Activated CD8-positive, alpha-beta memory T cell treated with anti-CD3 and anti-CD28 coated beads for 24 hours (primary cell): ENCODE measurements around the gene SPIB.
A peak's percentile ranks its signal among the peaks of the same experiment; 100 is the strongest.
"Not testable (repeated sequence)": the region's sequence is repeated elsewhere in the genome, so short reads cannot be mapped to it uniquely, and the experiment has no call there.

Source experiments
- DNase-seq: peaks from one replicate; pipeline ENCODE4 v3.0.0-alpha.2; 2020

The SPIB gene

GRCh38 chr19:50447750-50448149 is 29.0 kb downstream of the SPIB start:
- DNase-seq = no peak

GRCh38 chr19:50449236-50449899 is 30.6 kb downstream of the SPIB start:
- no peak for DNase-seq

GRCh38 chr19:50450369-50451222 is 31.9 kb downstream of the SPIB start:
- DNase-seq = no peak

- no peak for DNase-seq
Observed at GRCh38 chr19:50451223-50451534, 32.4 kb downstream of the SPIB start.

- DNase-seq = no peak
Observed at GRCh38 chr19:50453243-50453642, 34.5 kb downstream of the SPIB start.

GRCh38 chr19:50455992-50456391 is 37.3 kb downstream of the SPIB start:
- no peak for DNase-seq

- no peak for DNase-seq
Observed at GRCh38 chr19:50457300-50457699, 38.6 kb downstream of the SPIB start.

- no peak for DNase-seq
Observed at GRCh38 chr19:50458396-50459066, 39.8 kb downstream of the SPIB start.

- DNase-seq = no peak
Observed at GRCh38 chr19:50459067-50459456, 40.3 kb downstream of the SPIB start.

GRCh38 chr19:50459638-50460037 is 40.9 kb downstream of the SPIB start:
- no peak for DNase-seq

GRCh38 chr19:50460161-50460765 is 41.5 kb downstream of the SPIB start:
- DNase-seq = no peak

- DNase-seq = peak; percentile 81
Observed at GRCh38 chr19:50461066-50461875, 42.5 kb downstream of the SPIB start.

- no peak for DNase-seq
Observed at GRCh38 chr19:50462970-50463369, 44.2 kb downstream of the SPIB start.

- no peak for DNase-seq
Observed at GRCh38 chr19:50464348-50464747, 45.6 kb downstream of the SPIB start.

GRCh38 chr19:50465000-50465399 is 46.3 kb downstream of the SPIB start:
- no peak for DNase-seq

- no peak for DNase-seq
Observed at GRCh38 chr19:50465986-50466705, 47.4 kb downstream of the SPIB start.

GRCh38 chr19:50466706-50467039 is 47.9 kb downstream of the SPIB start:
- no peak for DNase-seq

- DNase-seq = no peak
Observed at GRCh38 chr19:50467566-50467965, 48.8 kb downstream of the SPIB start.

- no peak for DNase-seq
Observed at GRCh38 chr19:50468818-50469217, 50.1 kb downstream of the SPIB start.

- DNase-seq = not testable (repeated sequence)
Observed at GRCh38 chr19:50473336-50473735, 54.6 kb downstream of the SPIB start.

- DNase-seq = no peak
Observed at GRCh38 chr19:50475101-50475568, 56.4 kb downstream of the SPIB start.

GRCh38 chr19:50475736-50476223 is 57.0 kb downstream of the SPIB start:
- DNase-seq = no peak
